ENCODE measurements around the gene GHR.

The GHR gene

DNA sequence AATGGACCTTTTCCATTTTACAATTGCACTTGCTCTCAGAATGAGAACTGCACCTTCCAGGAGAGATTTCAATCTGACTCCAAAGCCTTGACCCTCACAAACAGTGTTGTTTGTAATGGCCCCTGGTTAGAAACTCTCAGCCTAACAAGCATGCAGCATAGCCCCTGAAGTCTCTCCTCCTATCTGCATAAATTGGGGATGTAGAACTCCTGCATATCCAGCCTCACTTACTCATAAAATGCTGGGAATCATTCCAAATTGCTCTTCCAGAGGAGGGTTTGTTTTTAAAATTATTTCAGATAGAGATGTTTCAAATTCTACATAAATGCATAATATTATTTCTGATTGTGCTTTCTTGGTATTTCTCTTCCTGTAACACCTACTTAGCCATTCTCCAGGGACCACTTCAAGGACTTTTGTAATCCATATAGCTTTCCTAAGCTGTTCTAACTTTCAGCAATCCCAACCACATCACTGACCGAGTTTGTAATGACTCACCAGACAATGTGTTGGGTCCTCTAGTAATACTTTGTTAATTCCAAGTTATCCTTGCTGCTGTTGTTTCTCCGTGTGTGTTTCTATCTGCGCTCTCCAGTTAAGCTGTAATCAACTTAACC lies 189.6 kb downstream of the GHR start:
- DNase-seq = no peak

DNA sequence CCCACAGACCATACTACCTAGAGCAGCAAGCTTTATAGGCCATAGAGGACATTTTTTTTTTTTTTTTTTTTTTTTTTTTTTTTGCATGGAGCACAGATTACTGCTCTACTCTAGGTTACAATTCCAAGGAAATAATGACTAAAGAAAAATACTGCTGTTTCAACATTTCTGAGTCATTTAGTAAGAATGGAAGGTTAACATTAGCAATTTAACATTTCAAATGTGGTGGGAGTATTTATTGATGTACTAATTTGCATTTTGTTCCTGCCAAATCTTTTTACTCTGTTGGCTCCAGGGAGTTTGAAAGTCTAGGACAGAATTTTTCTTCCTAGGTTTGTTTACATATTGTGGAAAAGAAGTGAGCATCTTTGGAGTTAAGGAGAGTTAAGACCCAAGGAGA lies 191.3 kb downstream of the GHR start:
- no peak for DNase-seq

GRCh38 chr5:42620579-42621216 lies 197.5 kb downstream of the GHR start:
- DNase-seq = no peak

GRCh38 chr5:42621242-42621641 lies 198.0 kb downstream of the GHR start:
- DNase-seq = no peak

DNA sequence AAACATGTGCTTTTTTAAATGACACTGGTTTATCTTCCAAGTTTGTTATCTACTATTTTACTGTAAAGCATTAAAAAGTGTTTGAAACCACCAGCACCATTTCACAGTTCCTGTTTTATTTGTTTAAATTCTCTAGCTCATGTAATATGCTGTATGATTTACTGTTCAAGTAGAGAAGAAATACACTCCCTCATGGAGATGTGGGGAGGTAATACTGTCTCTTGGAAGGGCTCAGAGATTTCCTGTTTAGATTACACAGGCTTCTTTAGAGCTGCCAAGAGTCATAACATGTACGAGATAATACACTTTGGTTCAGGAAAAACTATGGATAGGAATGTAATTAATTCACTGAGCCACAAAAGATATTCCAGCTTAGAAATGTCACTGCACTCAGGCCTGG lies 198.4 kb downstream of the GHR start:
- no peak for DNase-seq

GRCh38 chr5:42624912-42625311 lies 201.7 kb downstream of the GHR start:
- no peak for DNase-seq

- no peak for DNase-seq
Observed at GRCh38 chr5:42626462-42626861, 203.2 kb downstream of the GHR start.

- DNase-seq = no peak
Observed at GRCh38 chr5:42628821-42629220, 205.6 kb downstream of the GHR start.

DNA sequence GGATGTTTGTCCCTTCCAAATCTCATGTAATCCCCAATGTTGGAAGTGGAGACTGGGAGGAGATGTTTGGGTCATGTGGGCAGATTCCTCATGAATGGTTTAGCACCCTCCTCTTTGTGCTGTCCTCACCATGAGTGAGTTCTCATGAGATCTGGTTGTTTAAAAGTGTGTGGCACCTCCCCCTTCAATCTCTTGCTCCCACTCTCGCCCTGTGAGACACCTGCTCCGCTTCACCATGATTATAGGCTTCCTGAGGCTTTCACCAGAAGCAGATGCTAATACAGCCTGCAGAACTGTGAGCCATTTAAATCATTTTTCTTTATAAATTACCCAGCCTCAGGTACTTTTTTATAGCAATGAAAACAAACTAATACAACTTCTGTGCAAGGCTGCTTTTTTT lies 206.0 kb downstream of the GHR start:
- DNase-seq = no peak

GRCh38 chr5:42631241-42631640 lies 208.0 kb downstream of the GHR start:
- no peak for DNase-seq

DNA sequence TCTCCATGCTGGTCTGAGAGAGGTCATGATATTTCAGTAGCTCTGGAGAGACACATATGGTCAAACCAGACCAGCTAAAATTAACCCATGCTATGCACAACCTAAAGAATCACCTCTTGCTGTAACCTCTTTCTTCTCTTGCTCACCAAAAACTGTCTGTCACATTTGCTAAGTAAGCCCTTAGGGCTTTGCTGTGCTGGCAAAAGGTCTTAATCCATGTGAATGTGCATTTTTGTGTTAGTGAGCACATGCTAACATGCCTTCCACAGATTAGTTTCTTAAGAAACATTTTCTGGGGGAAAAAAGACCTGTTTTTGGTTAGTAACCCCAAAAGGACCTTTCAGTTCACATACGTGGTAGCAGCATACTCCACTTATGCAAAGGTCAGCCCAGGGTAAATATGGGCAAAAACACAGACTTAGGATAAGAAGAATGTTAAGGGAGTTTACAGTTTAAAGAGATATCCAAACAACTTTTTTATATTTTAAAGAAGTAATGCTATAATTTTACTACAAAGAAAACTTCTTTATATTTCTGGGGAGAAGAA lies 209.2 kb downstream of the GHR start:
- DNase-seq = no peak

DNA sequence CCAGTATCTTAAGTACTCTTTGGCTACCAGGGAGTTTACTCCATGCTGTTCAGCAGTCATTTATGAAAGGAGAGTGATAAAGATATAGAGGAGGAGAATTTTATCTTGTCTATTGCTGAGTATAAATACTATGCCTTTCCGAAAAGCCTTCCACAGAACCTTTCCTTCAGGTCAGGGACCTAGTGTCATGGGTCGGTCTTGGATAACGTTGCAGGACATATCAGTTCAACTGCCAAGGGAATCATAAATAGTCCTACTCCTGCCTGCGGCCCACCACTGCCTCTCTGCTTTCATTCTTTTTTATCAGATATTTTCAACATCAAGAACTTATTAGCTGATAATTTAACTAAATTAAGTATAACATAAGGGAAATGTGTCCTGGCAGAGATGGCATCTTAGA lies 211.3 kb downstream of the GHR start:
- DNase-seq = no peak

GRCh38 chr5:42636425-42636824 lies 213.2 kb downstream of the GHR start:
- DNase-seq = no peak

DNA sequence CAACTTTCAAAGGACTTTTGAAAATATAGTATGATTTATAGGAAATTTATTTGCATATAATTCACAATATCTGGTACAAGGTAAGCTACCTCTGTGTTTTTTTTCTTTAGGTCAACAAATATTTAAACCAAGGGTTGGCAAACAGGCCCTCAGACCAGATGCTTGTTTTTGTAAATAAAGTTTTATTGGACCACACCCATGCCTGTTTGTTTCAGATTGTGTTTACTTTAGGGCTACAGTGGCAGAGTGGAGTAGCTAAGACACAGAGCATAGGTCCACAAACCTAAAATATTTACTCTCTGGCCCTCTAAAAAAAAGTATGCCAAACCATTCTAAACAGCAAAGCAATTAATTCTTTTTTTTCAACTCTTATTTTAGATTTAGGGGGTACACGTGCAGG lies 213.7 kb downstream of the GHR start:
- DNase-seq = no peak

- DNase-seq = no peak
Observed at GRCh38 chr5:42638972-42639371, 215.7 kb downstream of the GHR start.

DNA sequence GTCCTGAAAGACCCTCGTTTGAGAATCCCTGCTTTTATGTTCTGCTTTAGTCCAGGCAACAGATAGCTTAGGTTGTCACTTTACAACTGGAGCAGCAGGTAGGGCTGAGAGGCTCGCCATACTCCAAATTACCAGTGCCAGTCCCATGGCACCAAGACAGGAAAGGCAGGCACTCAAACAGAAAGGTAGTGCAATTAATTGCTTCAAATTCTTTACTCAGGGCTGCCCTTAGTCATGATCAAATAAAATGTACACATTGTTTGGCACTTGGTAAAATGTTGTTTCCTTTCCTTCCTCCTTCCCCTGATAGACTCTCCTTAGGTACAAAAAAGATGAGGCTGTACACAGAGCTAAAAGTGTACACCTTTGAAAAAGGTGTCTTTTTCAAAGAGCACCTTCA lies 217.6 kb downstream of the GHR start:
- no peak for DNase-seq

- no peak for DNase-seq
Observed at GRCh38 chr5:42641336-42642005, 218.2 kb downstream of the GHR start.

GRCh38 chr5:42642006-42642405 lies 218.8 kb downstream of the GHR start:
- DNase-seq = no peak

- no peak for DNase-seq
Observed at GRCh38 chr5:42643360-42643759, 220.1 kb downstream of the GHR start.

- DNase-seq = no peak
Observed at GRCh38 chr5:42645138-42645537, 221.9 kb downstream of the GHR start.

DNA sequence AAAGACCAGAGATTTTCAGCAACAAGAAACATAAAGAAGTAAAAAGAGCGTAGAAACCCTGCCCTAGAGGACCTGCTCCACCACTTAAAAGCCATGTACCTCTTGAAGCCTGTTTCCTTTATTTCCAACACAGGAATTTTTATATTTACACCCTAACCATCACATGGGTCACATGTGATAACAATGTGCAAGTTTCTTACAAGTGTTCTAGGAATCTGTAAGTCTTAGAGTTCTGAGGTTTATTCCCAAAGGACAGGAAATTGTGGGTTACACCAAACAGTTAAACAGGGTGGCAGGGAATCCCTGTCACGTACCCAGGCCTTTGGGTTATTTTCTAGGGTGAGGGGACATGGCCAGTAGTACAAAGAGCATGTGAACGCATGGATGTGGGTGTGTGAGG lies 224.8 kb downstream of the GHR start:
- DNase-seq = no peak

DNA sequence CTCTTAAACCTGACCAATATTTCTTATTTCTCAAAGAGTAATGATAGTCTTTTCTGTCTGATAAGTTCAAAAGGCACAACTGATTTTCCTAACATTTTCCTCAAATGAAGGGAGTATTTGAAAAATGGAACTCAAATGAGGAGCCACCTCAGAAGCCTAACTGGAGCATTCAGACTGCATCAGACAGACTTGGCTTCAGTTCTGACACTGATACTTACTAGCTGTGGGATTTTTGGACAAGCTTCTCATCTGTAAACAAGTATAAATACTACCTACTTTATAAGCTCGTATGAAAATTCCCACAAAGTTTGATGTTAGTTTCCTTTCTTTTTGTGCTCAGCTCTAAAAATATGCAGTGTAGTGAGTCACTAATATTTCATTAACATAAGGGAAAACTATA lies 225.7 kb downstream of the GHR start:
- DNase-seq = no peak

- no peak for DNase-seq
Observed at GRCh38 chr5:42650084-42650483, 226.8 kb downstream of the GHR start.

DNA sequence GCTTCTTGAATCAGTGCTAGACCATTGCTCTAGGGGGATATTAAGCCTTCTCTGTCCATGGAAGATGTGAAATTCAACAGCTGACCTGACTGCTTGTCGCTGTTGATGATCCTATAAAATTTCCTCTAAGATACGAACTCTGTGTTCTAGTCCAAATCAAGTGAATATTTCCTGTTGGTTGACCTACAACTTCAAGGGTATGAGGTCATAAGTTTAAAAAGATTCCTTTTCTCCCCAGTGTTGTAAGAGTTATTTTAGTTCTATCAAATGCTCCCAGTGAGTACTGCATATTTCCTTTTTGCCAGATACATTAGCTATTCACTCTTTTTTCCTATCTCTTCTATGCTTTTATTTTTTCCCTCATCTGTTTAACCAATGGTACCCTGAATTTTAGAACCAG lies 230.5 kb downstream of the GHR start:
- DNase-seq = no peak
